ENCODE results near the gene HOXC10.

HOXC10 gene

GRCh38 chr12:53950789-53951576 is 34.0 kb upstream of the HOXC10 start:
- DNase-seq = no peak

- DNase-seq = no peak
Observed at GRCh38 chr12:53951577-53952334, 33.2 kb upstream of the HOXC10 start.

GRCh38 chr12:53952335-53952694 is 32.6 kb upstream of the HOXC10 start:
- no peak for DNase-seq

DNA sequence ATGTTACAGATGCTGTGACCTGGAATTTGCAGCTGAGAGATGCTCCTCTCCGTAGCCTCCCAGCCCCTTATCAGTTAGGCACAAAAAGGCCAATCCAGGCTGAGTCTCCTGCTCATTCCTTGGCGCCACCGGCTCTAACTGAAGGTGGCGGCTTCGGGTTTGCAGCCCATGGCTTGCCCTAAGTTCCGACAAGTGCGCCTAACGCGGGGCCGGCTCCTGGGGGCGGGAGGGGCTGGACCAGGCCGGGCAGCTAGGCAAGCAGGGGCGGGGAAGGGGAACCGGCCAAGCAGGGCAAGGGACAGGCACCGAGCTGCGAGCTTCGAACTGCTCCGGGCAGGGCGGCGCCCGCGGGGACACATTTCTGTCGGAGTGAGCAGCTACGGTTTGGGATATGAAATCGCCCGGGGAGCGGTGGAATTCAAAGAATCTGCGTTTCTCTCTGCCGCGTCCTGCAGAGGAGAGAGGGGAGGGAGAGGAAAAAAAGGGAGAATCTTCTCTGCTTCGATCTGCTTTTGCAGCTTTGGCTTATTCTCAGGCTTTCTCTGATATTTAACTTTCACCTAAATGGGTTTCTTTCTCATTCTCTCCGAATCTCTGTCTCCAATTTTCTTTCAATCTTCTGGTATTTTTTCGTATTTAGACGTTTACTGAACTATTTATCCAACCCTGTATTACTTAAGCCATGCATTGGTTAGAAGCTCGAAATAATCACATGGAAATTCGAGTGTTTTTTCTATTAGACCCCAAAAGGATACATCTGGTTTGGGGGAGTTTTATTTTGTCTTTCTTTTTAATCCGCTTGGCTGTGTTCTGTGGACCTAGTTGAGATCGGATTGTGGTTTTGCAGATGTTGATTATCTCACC is 31.8 kb upstream of the HOXC10 start:
- no peak for DNase-seq

GRCh38 chr12:53953831-53954693 is 30.9 kb upstream of the HOXC10 start:
- no peak for DNase-seq

GRCh38 chr12:53954694-53955035 is 30.3 kb upstream of the HOXC10 start, which contains the start of gene HOXC12:
TSS of gene HOXC12 (plus strand) at chr12:53954903. CDS start at chr12:53954930, 27 bp downstream.
- DNase-seq = no peak

DNA sequence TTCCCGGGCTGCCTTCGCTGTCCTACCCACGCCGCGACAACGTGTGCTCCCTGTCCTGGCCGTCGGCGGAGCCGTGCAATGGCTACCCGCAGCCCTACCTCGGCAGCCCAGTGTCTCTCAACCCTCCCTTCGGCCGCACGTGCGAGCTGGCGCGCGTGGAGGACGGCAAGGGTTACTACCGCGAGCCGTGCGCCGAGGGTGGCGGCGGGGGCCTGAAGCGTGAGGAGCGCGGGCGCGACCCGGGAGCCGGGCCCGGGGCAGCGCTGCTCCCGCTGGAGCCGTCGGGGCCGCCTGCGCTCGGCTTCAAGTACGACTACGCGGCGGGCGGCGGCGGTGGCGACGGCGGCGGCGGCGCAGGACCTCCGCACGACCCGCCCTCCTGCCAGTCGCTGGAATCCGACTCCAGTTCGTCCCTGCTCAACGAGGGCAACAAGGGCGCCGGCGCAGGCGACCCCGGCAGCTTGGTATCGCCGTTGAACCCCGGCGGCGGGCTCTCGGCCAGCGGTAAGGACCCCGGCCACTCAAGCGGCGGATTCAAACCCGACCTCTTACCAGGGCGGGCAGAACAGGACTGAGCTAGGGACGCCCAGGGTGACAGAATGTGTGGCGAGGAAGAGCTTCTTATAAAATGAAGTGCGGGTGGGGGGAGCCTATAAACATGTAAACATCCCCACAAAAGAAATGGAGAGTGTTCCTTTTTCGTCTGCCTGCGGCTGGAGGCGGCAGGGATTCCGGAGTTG is 29.7 kb upstream of the HOXC10 start:
- no peak for DNase-seq

DNA sequence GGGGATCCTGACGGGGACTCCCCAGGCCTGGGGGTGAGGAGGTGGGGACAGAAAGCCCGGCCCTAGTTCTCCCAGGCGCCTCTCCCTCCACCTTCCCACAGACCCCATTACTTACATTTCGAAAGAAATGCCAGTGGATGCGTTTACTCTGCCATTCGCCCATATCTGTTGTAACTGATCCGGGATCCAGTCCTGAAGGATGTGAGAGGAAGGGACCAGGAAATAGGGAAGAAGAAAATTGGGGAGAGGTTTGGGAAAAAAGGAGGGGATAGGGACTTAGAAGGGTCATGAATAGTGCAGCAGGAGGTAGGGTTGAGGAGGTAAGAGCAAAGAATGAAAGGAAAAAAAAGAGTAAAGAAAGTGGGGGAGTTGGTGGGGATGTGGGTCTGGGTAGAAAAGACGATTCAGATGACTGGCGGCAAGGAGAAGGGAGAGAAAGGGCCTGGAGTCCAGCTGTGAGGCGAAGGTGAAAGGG is 29.1 kb upstream of the HOXC10 start:
- DNase-seq = no peak

GRCh38 chr12:53956251-53956887 is 28.6 kb upstream of the HOXC10 start:
- no peak for DNase-seq

GRCh38 chr12:53956914-53957536 is 27.9 kb upstream of the HOXC10 start:
- no peak for DNase-seq

- DNase-seq = no peak
Observed at GRCh38 chr12:53958128-53958527, 26.8 kb upstream of the HOXC10 start.

GRCh38 chr12:53959314-53959713 is 25.6 kb upstream of the HOXC10 start:
- no peak for DNase-seq

- no peak for DNase-seq
Observed at GRCh38 chr12:53960187-53961024, 24.5 kb upstream of the HOXC10 start.

DNA sequence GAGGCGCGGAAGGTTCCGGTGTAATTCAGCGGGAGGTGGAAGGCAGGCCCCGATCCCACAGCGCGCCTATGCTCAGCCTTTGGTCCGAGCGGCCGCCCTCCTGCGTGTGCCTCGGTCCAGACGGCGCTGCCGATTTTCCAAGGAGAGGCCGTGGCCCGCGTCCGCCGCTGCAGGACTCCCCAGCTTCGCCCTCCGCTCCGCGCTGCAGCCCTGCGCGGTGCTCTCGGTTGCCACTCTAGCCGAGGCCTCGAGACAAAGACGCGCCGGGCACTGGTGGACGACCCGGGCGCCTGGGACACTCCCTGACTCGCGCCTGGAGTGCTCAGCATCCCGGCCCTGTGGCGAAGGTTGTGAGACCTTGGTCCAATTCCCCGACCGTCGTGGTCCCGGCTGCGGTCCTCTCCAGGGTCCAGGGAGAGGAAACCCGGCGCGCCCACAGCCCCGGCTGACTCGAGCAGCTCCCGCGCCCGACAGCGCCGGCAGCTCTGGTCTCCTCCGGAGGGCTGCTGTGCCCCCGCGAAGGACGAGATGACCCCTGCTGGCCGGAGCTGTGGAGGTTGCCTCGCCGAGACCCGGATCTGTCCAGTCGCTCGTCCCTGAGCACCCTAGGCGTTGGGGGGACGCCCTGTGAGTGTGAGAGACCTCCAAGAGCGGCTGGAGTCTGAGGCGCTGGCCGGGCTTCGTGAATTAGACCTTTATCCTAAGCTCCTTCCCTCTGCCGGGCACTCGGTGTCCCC is 23.8 kb upstream of the HOXC10 start:
- no peak for DNase-seq

GRCh38 chr12:53963005-53963404 is 21.9 kb upstream of the HOXC10 start:
- no peak for DNase-seq

GRCh38 chr12:53963434-53964314 is 21.3 kb upstream of the HOXC10 start:
- DNase-seq = no peak

DNA sequence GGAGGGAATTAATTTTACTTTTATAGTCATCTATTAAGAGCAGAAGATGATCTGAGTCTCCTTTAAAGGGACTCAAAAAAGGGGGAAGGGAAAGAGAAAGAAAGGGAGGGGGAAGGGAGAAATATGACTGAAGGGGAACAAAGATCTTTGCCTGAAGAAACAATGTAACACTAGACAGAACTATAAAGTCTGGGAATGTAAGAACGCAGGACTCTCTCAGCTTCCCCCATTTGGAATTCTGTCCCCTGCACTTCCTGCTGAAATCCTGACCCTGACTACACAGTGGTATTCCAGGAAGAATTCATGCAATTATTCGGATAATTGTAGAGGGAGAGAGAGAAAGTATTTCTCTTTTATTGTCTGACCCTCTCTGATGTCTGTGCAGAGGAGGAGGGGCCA is 20.6 kb upstream of the HOXC10 start:
- DNase-seq = no peak

Measured in inflammatory macrophage (primary cell).